Spleen (tissue), 7 donors: ENCODE results near the gene LDB2.

ENCODE experiments used
- CTCF ChIP-seq, 11 experiments: fragments of 200-600 bp in 7 of 11; fragments of 450-650 bp in 4 of 11; sonication (generic) in 4 of 11; IDR thresholded peaks in 8 of 11; conservative IDR thresholded peaks in 3 of 11; 1 replicate in 7 of 11; 2 replicates in 4 of 11; pipeline versions ENCODE4 v1.4.0 to v1.8.0; 2016 to 2021; ENCODE audit warnings: antibody characterized with exemption in 11 of 11, inconsistent platforms in 4 of 11, mild to moderate bottlenecking in 1 of 11
- POLR2AphosphoS5 ChIP-seq, 3 donors: sonication (generic); formaldehyde crosslinking; IDR thresholded peaks; one replicate each; pipeline ENCODE4 v1.5.1; 2017; ENCODE audit warnings: antibody characterized with exemption in 3 of 3
- donor health status: DM: no; HTN: no; CAD: no; lungs with moderate emphysema.
- donor health status: DM: no; HTN: no; CAD: no.
- donor health status: DM: no; HTN: no; CAD: no.

- TF ChIP-seq CTCF (IDR thresholded peaks at IDR 0.05 in 8 of 11, conservative IDR thresholded peaks at IDR 0.05 in 3 of 11) (no peak), POLR2AphosphoS5 (IDR thresholded peaks at IDR 0.05) (no peak)
Observed at GRCh38 chr4:16869594-16870245, 28.7 kb downstream of the LDB2 start.
